Measurements from ENCODE around the gene ENTREP3.
A peak's percentile ranks its signal among the peaks of the same experiment; 100 is the strongest.
"Not testable (repeated sequence)": the region's sequence is repeated elsewhere in the genome, so short reads cannot be mapped to it uniquely, and the experiment has no call there.

Gene ENTREP3

GRCh38 chr1:155250246-155250632 is 5.0 kb downstream of the ENTREP3 start:
- no peak for DNase-seq

- no peak for DNase-seq
These were observed 7.4 kb downstream of the ENTREP3 start for GRCh38 chr1:155247667-155248553.

- not testable (repeated sequence) for DNase-seq
These were observed 8.5 kb downstream of the ENTREP3 start for GRCh38 chr1:155246796-155247195.

GRCh38 chr1:155245163-155245524 is 10.1 kb downstream of the ENTREP3 start:
- DNase-seq, result no peak

- DNase-seq, result peak; percentile 99
These were observed 10.7 kb downstream of the ENTREP3 start for GRCh38 chr1:155244368-155245162.

GRCh38 chr1:155242805-155243358 is 12.4 kb downstream of the ENTREP3 start:
- DNase-seq, result no peak

- DNase-seq, result no peak
These were observed 13.4 kb downstream of the ENTREP3 start for GRCh38 chr1:155241841-155242264.

GRCh38 chr1:155241069-155241679 is 14.1 kb downstream of the ENTREP3 start:
- DNase-seq, result peak; percentile 55

GRCh38 chr1:155236451-155236850 is 18.8 kb downstream of the ENTREP3 start:
- DNase-seq, result peak; percentile 33

- not testable (repeated sequence) for DNase-seq
These were observed 19.9 kb downstream of the ENTREP3 start for GRCh38 chr1:155235375-155235774.

- not testable (repeated sequence) for DNase-seq
These were observed 21.8 kb downstream of the ENTREP3 start for GRCh38 chr1:155233502-155233901.

- DNase-seq, result not testable (repeated sequence)
These were observed 23.0 kb downstream of the ENTREP3 start for GRCh38 chr1:155232001-155232978.

GRCh38 chr1:155231302-155231701 is 24.0 kb downstream of the ENTREP3 start:
- DNase-seq, result not testable (repeated sequence)

- no peak for DNase-seq
These were observed 27.2 kb downstream of the ENTREP3 start for GRCh38 chr1:155228096-155228427.

GRCh38 chr1:155227261-155228095 is 27.8 kb downstream of the ENTREP3 start:
- peak; percentile 99 for DNase-seq

GRCh38 chr1:155226910-155227260 is 28.4 kb downstream of the ENTREP3 start:
- DNase-seq, result peak; percentile 73

- DNase-seq, result peak; percentile 73
These were observed 28.9 kb downstream of the ENTREP3 start for GRCh38 chr1:155226188-155226909.

GRCh38 chr1:155225404-155225759 is 29.9 kb downstream of the ENTREP3 start:
- not testable (repeated sequence) for DNase-seq

- DNase-seq, result no peak
These were observed 32.2 kb downstream of the ENTREP3 start for GRCh38 chr1:155223047-155223446.

GRCh38 chr1:155220211-155220965 is 34.9 kb downstream of the ENTREP3 start:
- DNase-seq, result not testable (repeated sequence)
